LHCN-M2 (cell line): Measurements from ENCODE around the gene PDCD11. TPM values are rescaled to one million over a fixed set of nuclear protein-coding genes. Genes with fewer than 3 reads are reported as not detected.
A peak's percentile ranks its signal among the peaks of the same experiment; 100 is the strongest.
"Not testable (repeated sequence)": the region's sequence is repeated elsewhere in the genome, so short reads cannot be mapped to it uniquely, and the experiment has no call there.

Source experiments
- DNase-seq: peaks from one replicate; pipeline ENCODE4 v3.0.0-alpha.2; 2012; ENCODE audit warnings: low read depth
- polyA plus RNA-seq: library from polyadenylated mRNA; unstranded; fragments of >200 nt; gene quantifications from one replicate; pipeline ENCODE4 v1.2.1, GENCODE V29; 2012; ENCODE audit warnings: missing spikeins
- total RNA-seq: library from RNA; depleted of rRNA; stranded (reverse); fragments of >200 nt; gene quantifications from 2 replicates; pipeline ENCODE4 v1.2.3, GENCODE V29; 2014; rRNA removed

PDCD11 gene
- 33.0 and 37.3 TPM in 2 replicates for total RNA-seq
- polyA plus RNA-seq: 16.5 TPM

DNA sequence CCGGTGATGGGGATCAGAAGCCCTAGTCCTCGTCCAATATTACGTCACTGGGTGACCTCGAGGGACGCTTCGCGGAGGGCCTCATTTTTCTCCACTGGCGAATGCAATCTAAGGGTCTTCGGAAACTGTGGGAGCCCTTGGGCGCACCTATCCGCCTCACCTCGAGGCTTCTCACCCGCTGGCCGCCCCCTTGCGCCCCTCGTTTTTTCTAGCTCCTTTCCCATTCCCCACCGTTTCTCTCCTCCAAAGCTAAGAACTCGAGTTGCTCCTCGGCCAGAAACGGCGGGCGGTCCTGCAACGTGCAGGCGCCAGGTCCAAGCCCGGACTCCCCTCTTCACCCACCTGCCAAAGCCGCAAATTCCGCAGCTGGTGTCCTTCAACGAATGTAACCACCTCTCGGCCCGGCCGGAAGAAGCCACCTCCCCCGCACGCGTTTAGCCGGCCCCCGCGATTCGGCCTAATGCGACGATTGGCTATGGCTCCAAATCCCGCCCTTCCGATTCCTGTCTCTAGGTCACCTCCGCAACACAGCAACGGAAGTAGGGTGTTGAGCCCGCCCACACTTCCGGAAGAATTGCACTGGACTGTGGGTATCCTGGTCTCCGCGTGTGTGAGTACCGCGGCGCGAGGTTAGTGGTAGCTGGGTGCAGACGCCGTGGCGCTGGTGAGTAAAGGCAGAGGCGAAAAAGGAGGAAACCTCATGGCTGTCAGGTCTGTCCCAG lies at the start of gene PDCD11, which contains the start of gene ATP5MK:
Gene PDCD11 (plus strand): TSS at position 560 of the 722 bp plus-strand sequence. CDS start 1,801 bp downstream, outside the sequence.
Gene ATP5MK (minus strand): TSS at position 409 of the 722 bp plus-strand sequence. CDS start 4,018 bp downstream, outside the sequence.
- peak; percentile 98 for DNase-seq

DNA sequence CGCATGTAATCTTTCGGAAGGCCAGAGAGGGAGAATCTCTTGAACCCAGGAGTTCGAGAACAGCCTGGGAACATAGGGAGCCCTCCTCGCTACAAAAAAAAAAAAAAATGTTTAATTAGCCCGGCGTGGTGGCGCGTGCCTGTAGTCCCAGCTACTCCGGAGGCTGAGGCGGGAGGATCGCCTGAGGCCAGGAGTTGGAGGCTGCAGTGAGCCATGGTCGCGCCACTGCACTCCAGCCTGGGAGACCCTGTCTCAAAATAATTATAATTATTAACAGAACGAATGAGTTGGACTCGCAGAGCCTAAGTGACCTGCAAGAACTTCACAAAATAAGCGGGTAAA lies 46.3 kb upstream of the PDCD11 start:
- no peak for DNase-seq

- DNase-seq: peak; percentile 77
Observed at GRCh38 chr10:103350517-103351260, 45.7 kb upstream of the PDCD11 start, which contains the start of gene PCGF6. PCGF6 (minus strand) TSS chr10:103351140; CDS start chr10:103351066, 74 bp downstream.

- peak; percentile 17 for DNase-seq
Observed at GRCh38 chr10:103353281-103353680, 43.1 kb upstream of the PDCD11 start.

- DNase-seq: not testable (repeated sequence)
Observed at GRCh38 chr10:103354567-103354966, 41.9 kb upstream of the PDCD11 start.

DNA sequence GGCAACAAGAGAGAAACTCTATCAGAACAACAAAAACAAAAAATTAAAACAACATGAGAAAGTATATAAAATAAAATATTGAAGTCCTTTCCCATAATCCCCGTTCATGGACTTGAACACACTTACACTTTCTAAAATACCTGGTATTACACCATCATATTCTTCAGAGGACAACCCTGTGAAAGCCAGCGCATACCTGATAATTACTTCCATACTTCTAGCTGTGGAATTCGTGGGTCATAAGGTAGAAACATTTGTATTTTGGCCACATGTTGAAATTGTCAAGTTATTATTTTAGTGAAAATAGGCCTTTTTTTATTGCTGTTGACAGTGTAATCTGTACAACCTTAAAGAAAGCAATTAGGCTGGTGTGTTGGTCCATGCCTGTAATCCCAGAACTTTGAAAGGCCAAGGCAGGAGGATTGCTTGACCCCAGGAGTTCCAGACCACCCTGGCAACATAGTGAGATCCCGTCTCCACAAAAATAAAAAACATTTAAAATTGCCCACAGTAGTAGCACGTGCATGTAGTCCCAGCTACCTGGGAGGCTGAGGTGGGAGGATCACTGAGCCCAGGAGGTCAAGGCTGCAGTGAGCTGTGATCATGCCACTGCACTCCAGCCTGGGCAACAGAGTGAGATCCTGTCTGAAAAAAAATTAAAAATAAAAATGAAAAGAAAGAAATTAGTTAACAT lies 40.4 kb upstream of the PDCD11 start:
- DNase-seq: no peak

DNA sequence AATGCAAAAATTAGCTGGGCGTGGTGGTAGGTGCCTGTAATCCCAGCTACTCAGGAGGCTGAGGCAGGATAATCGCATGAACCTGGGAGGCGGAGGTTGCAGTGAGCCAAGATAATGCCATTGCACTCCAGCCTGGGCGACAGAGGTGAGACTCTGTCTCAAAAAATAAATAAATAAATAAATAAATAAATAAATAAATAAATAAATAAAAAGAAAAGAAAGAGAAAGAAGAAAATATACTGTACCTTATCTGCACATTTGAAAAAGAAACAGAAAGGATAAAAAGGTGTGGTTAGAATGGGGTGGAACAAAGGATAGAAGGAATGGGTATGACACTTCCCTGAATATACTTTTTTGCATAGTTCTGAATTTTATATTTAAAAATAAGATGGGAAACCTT lies 36.9 kb upstream of the PDCD11 start:
- DNase-seq: not testable (repeated sequence)

- DNase-seq: peak; percentile 58
Observed at GRCh38 chr10:103360791-103361190, 35.6 kb upstream of the PDCD11 start.

DNA sequence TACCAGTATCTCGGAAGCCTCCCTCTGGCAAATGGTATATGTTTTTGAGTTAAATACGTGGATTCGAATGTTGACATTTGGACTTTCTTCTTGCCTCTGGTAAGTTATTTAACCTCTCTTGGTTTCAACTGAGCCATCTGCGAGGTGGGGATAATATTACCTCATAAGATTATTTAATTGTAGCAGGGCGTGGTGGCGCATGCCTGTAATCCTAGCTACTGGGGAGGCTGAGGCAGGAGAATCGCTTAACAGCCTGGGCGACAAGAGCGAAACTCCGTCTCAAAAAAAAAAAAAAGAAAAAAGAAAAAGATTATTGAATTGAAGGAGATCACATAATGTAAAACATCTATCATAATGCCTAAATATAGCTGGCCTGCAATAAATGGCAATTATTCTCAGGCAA lies 29.0 kb upstream of the PDCD11 start:
- no peak for DNase-seq

DNA sequence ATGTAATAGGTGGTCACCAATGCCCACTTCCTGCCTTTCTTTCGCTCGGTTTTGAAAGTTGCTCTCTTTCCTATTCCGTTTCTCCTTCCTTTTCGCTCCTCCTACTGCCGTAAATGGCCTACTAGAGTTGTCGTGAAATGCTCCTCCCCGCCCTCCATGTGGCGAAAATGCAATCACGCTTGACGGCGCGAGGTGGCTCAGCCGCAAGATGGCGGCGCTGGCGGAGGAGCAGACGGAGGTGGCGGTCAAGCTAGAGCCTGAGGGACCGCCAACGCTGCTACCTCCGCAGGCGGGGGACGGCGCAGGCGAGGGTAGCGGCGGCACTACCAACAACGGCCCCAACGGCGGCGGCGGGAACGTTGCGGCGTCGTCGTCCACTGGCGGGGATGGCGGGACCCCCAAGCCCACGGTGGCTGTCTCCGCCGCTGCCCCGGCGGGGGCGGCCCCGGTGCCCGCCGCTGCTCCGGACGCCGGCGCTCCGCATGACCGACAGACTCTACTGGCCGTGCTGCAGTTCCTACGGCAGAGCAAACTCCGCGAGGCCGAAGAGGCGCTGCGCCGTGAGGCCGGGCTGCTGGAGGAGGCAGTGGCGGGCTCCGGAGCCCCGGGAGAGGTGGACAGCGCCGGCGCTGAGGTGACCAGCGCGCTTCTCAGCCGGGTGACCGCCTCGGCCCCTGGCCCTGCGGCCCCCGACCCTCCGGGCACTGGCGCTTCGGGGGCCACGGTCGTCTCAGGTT lies 28.5 kb upstream of the PDCD11 start, which contains the start of gene TAF5:
Gene TAF5 (plus strand): TSS at position 195 of the 737 bp plus-strand sequence. CDS start 14 bp downstream, at position 209.
- DNase-seq: peak; percentile 95

- no peak for DNase-seq
Observed at GRCh38 chr10:103373544-103373943, 22.9 kb upstream of the PDCD11 start.

- no peak for DNase-seq
Observed at GRCh38 chr10:103374263-103374662, 22.2 kb upstream of the PDCD11 start.

DNA sequence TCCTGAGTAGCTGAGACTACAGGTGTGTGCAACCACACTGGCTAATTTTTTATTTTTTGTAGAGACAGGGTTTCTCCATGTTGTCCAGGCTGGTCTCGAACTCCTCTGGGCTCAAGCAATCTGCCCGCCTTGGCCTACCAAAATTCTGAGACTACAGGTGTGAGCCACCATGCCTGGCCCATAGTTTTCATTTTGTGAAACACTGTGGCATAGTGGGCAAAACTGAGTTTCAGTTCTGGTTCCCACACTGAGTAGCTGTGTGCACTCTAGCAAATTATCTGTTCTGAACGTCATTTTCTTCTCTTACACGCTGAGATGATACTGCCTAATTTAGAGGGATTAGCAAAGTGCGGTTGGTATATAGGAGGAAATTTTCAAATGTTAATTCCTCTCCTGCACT lies 13.7 kb upstream of the PDCD11 start:
- DNase-seq: no peak

DNA sequence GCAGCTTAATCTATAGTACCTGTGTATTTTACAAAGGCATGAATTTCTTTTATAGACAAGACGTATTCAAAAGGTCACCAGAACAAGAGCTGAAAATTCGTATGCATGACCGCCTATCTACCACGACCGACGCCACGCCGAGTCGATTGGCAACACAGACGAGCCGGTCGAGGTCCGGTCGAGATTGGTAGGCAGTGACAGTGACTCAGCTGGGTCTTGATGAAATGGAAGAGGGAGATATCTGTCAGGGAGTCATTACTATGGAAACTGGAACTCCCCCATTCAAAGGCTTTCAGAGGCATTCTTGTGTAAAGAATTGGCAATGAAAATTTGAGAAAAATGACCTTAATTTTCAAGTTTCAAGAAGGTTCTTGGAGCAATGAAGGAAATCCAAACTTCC lies 2.2 kb upstream of the PDCD11 start:
- DNase-seq: no peak

- peak; percentile 12 for DNase-seq
Observed at GRCh38 chr10:103395754-103396066, 716 bp upstream of the PDCD11 start.

DNA sequence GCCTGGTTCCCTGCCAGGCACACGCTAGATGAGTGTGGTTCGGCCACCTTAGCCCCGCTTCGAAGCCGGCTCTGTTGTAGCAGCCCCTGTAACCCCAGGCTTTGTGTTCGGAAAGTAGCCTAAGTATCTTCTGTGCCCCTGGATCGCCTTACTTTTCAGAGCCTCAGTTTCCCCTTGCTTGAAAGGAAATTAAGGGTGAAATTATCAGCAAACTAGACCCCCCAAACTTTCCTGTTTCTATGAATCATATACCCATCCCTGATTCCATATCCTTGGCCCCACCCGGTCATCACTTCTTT lies 312 bp downstream of the PDCD11 start:
- no peak for DNase-seq

- DNase-seq: no peak
Observed at GRCh38 chr10:103397191-103397825, 882 bp downstream of the PDCD11 start.

DNA sequence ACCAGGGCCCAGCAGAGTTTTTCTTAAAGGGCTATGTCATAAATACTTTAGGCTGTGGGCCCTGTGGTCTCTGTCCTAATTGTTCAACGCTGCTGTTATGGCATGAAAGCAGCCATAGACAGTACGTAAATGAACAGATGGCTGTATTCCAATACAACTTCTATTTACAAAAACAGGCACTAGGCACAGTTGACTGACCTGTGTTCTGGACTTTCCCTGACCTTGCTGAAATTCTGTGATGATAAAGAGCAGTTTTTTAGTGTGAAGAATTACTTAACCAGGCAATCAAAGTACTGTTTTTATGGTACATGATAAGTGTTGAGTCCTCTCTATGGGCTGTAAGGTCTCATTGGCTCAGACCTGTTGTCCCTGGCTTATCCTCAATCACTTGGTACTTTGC lies 17.1 kb downstream of the PDCD11 start:
- no peak for DNase-seq

DNA sequence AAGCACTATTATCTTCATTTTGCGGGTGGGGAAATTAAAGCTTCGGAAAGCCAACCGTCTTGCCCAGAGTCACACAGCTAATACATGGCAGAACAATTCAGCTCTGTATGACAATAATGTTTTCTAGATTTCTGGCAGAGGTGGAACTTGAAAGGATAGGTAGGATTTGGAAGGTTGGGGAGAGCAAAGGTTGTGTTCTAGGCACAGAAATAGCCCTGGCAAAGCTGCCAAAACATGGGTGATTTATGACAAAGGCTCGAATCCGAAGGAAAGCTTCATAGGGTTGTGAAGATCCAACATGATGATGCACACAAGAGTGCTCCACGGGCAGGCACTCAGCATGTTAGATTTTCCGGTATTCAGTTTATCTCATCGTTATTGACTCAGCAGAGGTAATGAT lies 19.2 kb downstream of the PDCD11 start:
- no peak for DNase-seq

GRCh38 chr10:103416436-103417147 lies 20.2 kb downstream of the PDCD11 start:
- DNase-seq: peak; percentile 63

- not testable (repeated sequence) for DNase-seq
Observed at GRCh38 chr10:103417148-103417469, 20.7 kb downstream of the PDCD11 start.
